Thymus (tissue), 11 donors: ENCODE results near the gene RUNX3. TPM values are rescaled to one million over a fixed set of nuclear protein-coding genes. Genes with fewer than 3 reads are reported as not detected.

Experiments
- DNase-seq, 9 donors: peaks; one replicate each; pipeline ENCODE4 v3.0.0-alpha.2; 2013; ENCODE audit warnings: low spot score in 9 of 9, low read depth in 6 of 9, missing footprints in 1 of 9
- H3K27ac ChIP-seq, 2 donors: one replicate each; pipeline ENCODE4 v1.5.1; 2013; ENCODE audit warnings: control low read depth in 1 of 2, low read depth in 1 of 2, low read length in 1 of 2, mild to moderate bottlenecking in 1 of 2, moderate library complexity in 1 of 2
- H3K27me3 ChIP-seq, 2 donors: one replicate each; pipeline ENCODE4 v1.5.1; 2013; ENCODE audit warnings: low read length in 1 of 2; ENCODE audit not compliant: control insufficient read depth in 2 of 2, insufficient read depth in 1 of 2
- H3K36me3 ChIP-seq, 2 donors: one replicate each; pipeline ENCODE4 v1.5.1; 2013; ENCODE audit warnings: low read length in 1 of 2, mild to moderate bottlenecking in 1 of 2, moderate library complexity in 1 of 2; ENCODE audit not compliant: control insufficient read depth in 2 of 2, insufficient read depth in 2 of 2
- H3K4me1 ChIP-seq, 2 donors: one replicate each; pipeline ENCODE4 v1.5.1; 2013; ENCODE audit warnings: low read length in 2 of 2; ENCODE audit not compliant: control insufficient read depth in 2 of 2, insufficient read depth in 2 of 2
- H3K4me3 ChIP-seq, 2 donors: one replicate each; pipeline ENCODE4 v1.5.1; 2013; ENCODE audit warnings: low read length in 2 of 2, control low read depth in 1 of 2, mild to moderate bottlenecking in 1 of 2
- H3K9me3 ChIP-seq, 2 donors: one replicate each; pipeline ENCODE4 v1.5.1; 2013; ENCODE audit warnings: low read length in 1 of 2, mild to moderate bottlenecking in 1 of 2; ENCODE audit not compliant: control insufficient read depth in 2 of 2, insufficient read depth in 1 of 2
- WGBS: extraction: QIAGEN DNeasy Blood & Tissue Kit; methylation state at CpG from one replicate; pipeline ENCODE4 v1.1.7; 2013; 5-methylcytosine and 5-hydroxymethylcytosine counted together
- polyA plus RNA-seq: library from polyadenylated mRNA; stranded (reverse); fragments of 200-250 nt; gene quantifications from one replicate; pipeline ENCODE4 v1.2.3, GENCODE V29; 2013
- total RNA-seq: library from RNA; stranded (reverse); fragments of 120-200 nt; gene quantifications from one replicate; pipeline ENCODE4 v1.2.4, GENCODE V29; 2013
- donor health status: healthy.

Gene RUNX3
- total and polyA plus RNA-seq, 2 donors, result 4.9 to 13.6 TPM

- peak in 2 of 9 donors; percentile 46 to 77 for DNase-seq
- peaks cover 0 to 5% of the 10 kb centered on the region in 2 donors for H3K36me3 ChIP-seq
- H3K9me3 ChIP-seq, result peaks cover 0 to 4% of the 10 kb centered on the region in 2 donors
- WGBS, result 4% methylated on average over 15 of the region's 15 CpGs
- H3K27me3 ChIP-seq, result peaks cover 46 to 79% of the 10 kb centered on the region in 2 donors
- H3K4me1 ChIP-seq, result peaks cover 24 to 86% of the 10 kb centered on the region in 2 donors
- H3K27ac ChIP-seq, result peak overlapping the region in 1 of 2 donors; percentile 38
- H3K4me3 ChIP-seq, result peak overlapping the region; percentile 57
These were observed 1.9 kb downstream of the RUNX3 start for GRCh38 chr1:24927988-24928688.

- 88% methylated on average over 17 of the region's 17 CpGs for WGBS
- H3K4me1 ChIP-seq, result peaks cover 24 to 87% of the 10 kb centered on the region in 2 donors
- DNase-seq, result no peak
- peaks cover 46 to 72% of the 10 kb centered on the region in 2 donors for H3K27me3 ChIP-seq
- H3K27ac ChIP-seq, result no peak overlapping the region
- peaks cover 0 to 6% of the 10 kb centered on the region in 2 donors for H3K9me3 ChIP-seq
- H3K36me3 ChIP-seq, result peaks cover 0 to 7% of the 10 kb centered on the region in 2 donors
- peak overlapping the region in 1 of 2 donors; percentile 57 for H3K4me3 ChIP-seq
These were observed 2.6 kb downstream of the RUNX3 start for GRCh38 chr1:24927473-24927872.

GRCh38 chr1:24926563-24927249, 3.4 kb downstream of the RUNX3 start:
- peaks cover 43 to 66% of the 10 kb centered on the region in 2 donors for H3K27me3 ChIP-seq
- DNase-seq, result peak in 1 of 9 donors; percentile 54
- H3K9me3 ChIP-seq, result peaks cover 0 to 6% of the 10 kb centered on the region in 2 donors
- H3K36me3 ChIP-seq, result peaks cover 0 to 7% of the 10 kb centered on the region in 2 donors
- H3K4me3 ChIP-seq, result peak overlapping the region in 1 of 2 donors; percentile 57
- peaks cover 24 to 82% of the 10 kb centered on the region in 2 donors for H3K4me1 ChIP-seq
- H3K27ac ChIP-seq, result no peak overlapping the region
- WGBS, result 61% methylated on average over 15 of the region's 15 CpGs

DNA sequence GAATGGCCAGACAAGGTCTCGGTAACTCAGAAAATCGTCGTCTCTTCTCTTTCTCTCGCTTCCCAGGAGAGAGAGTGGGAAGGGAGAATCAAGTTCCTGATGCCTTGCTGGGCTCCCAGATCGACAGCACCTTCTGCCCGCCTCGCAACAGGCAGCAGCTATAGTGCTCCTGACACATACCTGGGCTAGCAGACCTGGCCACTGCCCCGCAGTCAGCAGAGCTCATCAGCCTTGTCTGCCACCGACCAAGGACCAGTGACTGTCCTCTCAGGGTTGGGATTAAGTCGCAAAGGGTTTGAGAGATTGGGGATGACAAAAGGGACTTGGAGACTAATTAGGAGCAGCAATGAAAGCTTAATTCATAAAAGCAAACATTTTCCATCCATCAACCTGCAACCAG, 4.1 kb downstream of the RUNX3 start:
- Histone ChIP-seq H3K36me3 (peaks cover 0 to 10% of the 10 kb centered on the region in 2 donors), H3K9me3 (peaks cover 0 to 6% of the 10 kb centered on the region in 2 donors), H3K4me3 (no peak overlapping the region), H3K27me3 (peaks cover 39 to 59% of the 10 kb centered on the region in 2 donors), H3K27ac (no peak overlapping the region), H3K4me1 (peaks cover 24 to 75% of the 10 kb centered on the region in 2 donors)
- DNase-seq, result no peak
- 93% methylated on average over 10 of the region's 10 CpGs for WGBS

DNA sequence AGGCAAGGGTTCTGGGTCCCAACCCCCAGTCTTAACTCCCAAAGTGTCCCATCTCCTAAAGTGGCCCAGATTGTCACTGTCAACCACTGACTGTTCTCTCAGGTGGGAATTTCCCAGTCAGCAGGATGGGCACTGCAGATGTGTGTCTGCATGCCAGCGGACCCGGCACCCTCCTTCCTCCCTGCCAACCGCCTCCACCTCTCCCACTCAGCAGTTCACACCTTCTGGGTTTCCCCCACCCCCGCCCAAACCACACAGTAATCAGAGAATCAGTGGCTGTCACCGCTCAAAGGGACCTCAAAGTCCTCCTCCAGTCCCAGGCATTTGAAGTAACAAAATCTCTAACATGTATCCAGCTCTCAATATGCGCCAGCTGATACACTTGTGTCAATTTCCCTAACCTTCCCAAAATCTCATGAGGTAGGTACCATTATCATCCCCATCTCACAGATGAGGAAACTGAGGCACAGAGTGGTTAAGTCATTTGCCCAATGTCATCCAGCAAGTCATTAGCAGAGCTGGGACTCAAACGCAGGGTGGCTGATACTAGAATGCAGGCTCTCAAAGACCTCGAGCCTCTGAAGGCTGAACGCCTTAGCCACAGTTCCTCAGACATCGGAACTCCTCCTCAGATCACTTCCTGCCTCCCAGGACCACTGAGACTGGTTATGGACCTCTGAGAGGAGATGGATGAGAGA, 4.8 kb downstream of the RUNX3 start:
- WGBS, result 25% methylated on average over 10 of the region's 10 CpGs
- H3K4me1 ChIP-seq, result peaks cover 19 to 67% of the 10 kb centered on the region in 2 donors
- H3K27me3 ChIP-seq, result peaks cover 32 to 51% of the 10 kb centered on the region in 2 donors
- peaks cover 0 to 6% of the 10 kb centered on the region in 2 donors for H3K9me3 ChIP-seq
- H3K36me3 ChIP-seq, result peaks cover 0 to 10% of the 10 kb centered on the region in 2 donors
- H3K27ac ChIP-seq, result peak overlapping the region in 1 of 2 donors; percentile 15
- no peak overlapping the region for H3K4me3 ChIP-seq
- peak in 3 of 9 donors; percentile 42 to 77 (median 64) for DNase-seq

GRCh38 chr1:24923485-24924113, 6.5 kb downstream of the RUNX3 start:
- Histone ChIP-seq H3K27me3 (peaks cover 20 to 38% of the 10 kb centered on the region in 2 donors), H3K4me1 (peaks cover 15 to 58% of the 10 kb centered on the region in 2 donors), H3K27ac (no peak overlapping the region), H3K4me3 (no peak overlapping the region), H3K9me3 (peaks cover 0 to 6% of the 10 kb centered on the region in 2 donors), H3K36me3 (peaks cover 0 to 14% of the 10 kb centered on the region in 2 donors)
- no peak for DNase-seq
- WGBS, result 93% methylated on average over 15 of the region's 15 CpGs

- DNase-seq, result no peak
- Histone ChIP-seq H3K36me3 (peaks cover 2 to 26% of the 10 kb centered on the region in 2 donors), H3K9me3 (peaks cover 0 to 6% of the 10 kb centered on the region in 2 donors), H3K27me3 (peaks cover 7 to 23% of the 10 kb centered on the region in 2 donors), H3K4me1 (peaks cover 14 to 43% of the 10 kb centered on the region in 2 donors), H3K4me3 (no peak overlapping the region), H3K27ac (no peak overlapping the region)
- 96% methylated on average over 9 of the region's 9 CpGs for WGBS
These were observed 8.0 kb downstream of the RUNX3 start for GRCh38 chr1:24921938-24922662.

DNA sequence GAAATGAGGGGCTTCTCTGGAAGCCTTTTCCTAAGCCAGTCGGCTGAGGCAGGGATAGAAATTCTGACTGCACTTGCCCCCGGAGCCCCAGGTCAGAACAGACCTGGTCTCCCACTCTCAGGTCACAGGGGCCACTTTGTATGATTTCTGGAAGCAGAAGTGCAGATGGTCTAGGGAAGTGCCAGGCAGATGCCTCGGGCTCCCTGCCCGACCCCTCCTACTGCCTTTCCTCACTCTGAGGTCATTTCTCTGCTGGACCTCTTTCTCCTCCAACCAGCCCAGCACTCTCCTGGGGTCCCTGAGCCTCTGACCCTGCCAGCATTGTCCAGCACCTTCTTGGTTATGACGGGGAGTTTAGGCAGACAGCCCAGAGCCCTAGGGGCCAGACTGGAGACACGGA, 8.7 kb downstream of the RUNX3 start:
- peaks cover 8 to 36% of the 10 kb centered on the region in 2 donors for H3K4me1 ChIP-seq
- no peak for DNase-seq
- H3K36me3 ChIP-seq, result peaks cover 3 to 30% of the 10 kb centered on the region in 2 donors
- peaks cover 4 to 16% of the 10 kb centered on the region in 2 donors for H3K27me3 ChIP-seq
- no peak overlapping the region for H3K27ac ChIP-seq
- no peak overlapping the region for H3K4me3 ChIP-seq
- WGBS, result 93% methylated on average over 6 of the region's 6 CpGs
- peaks cover 0 to 6% of the 10 kb centered on the region in 2 donors for H3K9me3 ChIP-seq
